Keratinocyte (primary cell): Measurements from ENCODE around the gene CLHC1. TPM values are rescaled to one million over a fixed set of nuclear protein-coding genes. Genes with fewer than 3 reads are reported as not detected.

Experiments used
- DNase-seq: peaks from one replicate; pipeline ENCODE4 v3.0.0-alpha.2; 2011; ENCODE audit warnings: low read depth, missing footprints, low spot score
- FAIRE-seq: peaks from 2 replicates; lab custom pipeline; 2011; peaks lifted over from hg19 to GRCh38; lab: Jason Lieb, UNC
- H2AFZ ChIP-seq: 2 replicates; pipeline ENCODE4 v1.6.0; 2012; ENCODE audit warnings: low read length, control low read depth, inconsistent platforms; ENCODE audit not compliant: control insufficient read depth
- H3K27ac ChIP-seq: 2 replicates; pipeline ENCODE4 v1.5.1; 2011; ENCODE audit warnings: low read length; ENCODE audit not compliant: control insufficient read depth, insufficient read depth
- H3K27me3 ChIP-seq: 3 replicates; pipeline ENCODE4 v1.6.0; 2011; ENCODE audit warnings: low read length; ENCODE audit not compliant: control insufficient read depth, insufficient read depth; ENCODE audit errors: extremely low read depth
- H3K36me3 ChIP-seq, 2 experiments: 2 replicates in 1 of 2; 3 replicates in 1 of 2; pipeline ENCODE4 v1.5.1; 2011; ENCODE audit warnings: low read length in 2 of 2, mild to moderate bottlenecking in 1 of 2; ENCODE audit not compliant: control insufficient read depth in 2 of 2, insufficient read depth in 2 of 2; ENCODE audit errors: extremely low read depth in 1 of 2
- H3K4me1 ChIP-seq: 3 replicates; pipeline ENCODE4 v1.5.1; 2011; ENCODE audit warnings: low read length; ENCODE audit not compliant: control insufficient read depth, insufficient read depth; ENCODE audit errors: extremely low read depth
- H3K4me2 ChIP-seq: 3 replicates; pipeline ENCODE4 v1.6.0; 2011; ENCODE audit warnings: low read depth, low read length; ENCODE audit not compliant: control insufficient read depth, insufficient read depth; ENCODE audit errors: extremely low read depth
- H3K4me3 ChIP-seq, 3 experiments: fragments of 200-600 bp in 1 of 3; sonication (generic) in 1 of 3; 2 replicates in 2 of 3; 3 replicates in 1 of 3; pipeline ENCODE4 v1.5.1; 2011 to 2016; ENCODE audit warnings: low read length in 3 of 3, mild to moderate bottlenecking in 3 of 3, control low read depth in 2 of 3, inconsistent platforms in 1 of 3, low read depth in 1 of 3, mixed read lengths in 1 of 3, mixed run types in 1 of 3, moderate library complexity in 1 of 3; ENCODE audit not compliant: control insufficient read depth in 2 of 3, insufficient read depth in 2 of 3; ENCODE audit errors: extremely low read depth in 1 of 3
- H3K79me2 ChIP-seq: 2 replicates; pipeline ENCODE4 v1.6.0; 2012; ENCODE audit warnings: low read length; ENCODE audit not compliant: control insufficient read depth, insufficient read depth
- H3K9ac ChIP-seq: 3 replicates; pipeline ENCODE4 v1.6.0; 2011; ENCODE audit warnings: low read length; ENCODE audit not compliant: control insufficient read depth, insufficient read depth; ENCODE audit errors: extremely low read depth
- H3K9me1 ChIP-seq: 3 replicates; pipeline ENCODE4 v1.6.0; 2011; ENCODE audit warnings: low read length; ENCODE audit not compliant: control insufficient read depth, insufficient read depth; ENCODE audit errors: extremely low read depth
- H3K9me3 ChIP-seq: 2 replicates; pipeline ENCODE4 v1.5.1; 2012; ENCODE audit warnings: low read depth, low read length; ENCODE audit not compliant: control insufficient read depth
- H4K20me1 ChIP-seq: 3 replicates; pipeline ENCODE4 v1.6.0; 2011; ENCODE audit warnings: low read length; ENCODE audit not compliant: control insufficient read depth, insufficient read depth; ENCODE audit errors: extremely low read depth
- EZH2 ChIP-seq: IDR thresholded peaks from one replicate; pipeline ENCODE4 v1.6.1; 2012; ENCODE audit warnings: inconsistent platforms, mild to moderate bottlenecking, low read length, moderate library complexity
- dilution Hi-C: fragments of 300-500 bp; cut with MboI; formaldehyde crosslinking; loops from one replicate; pipeline ENCODE4 v1.7.0; 2020; ENCODE audit warnings: low sequenced_read_pairs; ENCODE audit not compliant: extremely low pct_ligation_motif_present
- polyA plus RNA-seq, 5 experiments: library from polyadenylated mRNA; depleted of rRNA in 3 of 5; stranded (reverse) in 3 of 5; stranded (forward) in 1 of 5; unstranded in 1 of 5; fragments of >200 nt; gene quantifications; 1 replicate in 1 of 5; 2 replicates in 3 of 5; 3 replicates in 1 of 5; pipeline versions ENCODE4 v1.2.1 to v1.2.3, GENCODE V29; 2011 to 2012; ENCODE audit warnings: missing spikeins in 2 of 5, low read depth in 1 of 5, low replicate concordance in 1 of 5
- TF ChIP-seq, protein P1 (sequence below), 3 experiments: IDR thresholded peaks in 1 of 3; conservative IDR thresholded peaks in 1 of 3; optimal IDR thresholded peaks in 1 of 3; 2 replicates in 2 of 3; 3 replicates in 1 of 3; pipeline versions ENCODE3 to v1.5.1; 2011; ENCODE audit warnings: low read length in 3 of 3, mild to moderate bottlenecking in 3 of 3, moderate library complexity in 2 of 3, control low read depth in 1 of 3, inconsistent platforms in 1 of 3; ENCODE audit not compliant: insufficient read depth in 2 of 3; ENCODE audit errors: extremely low read depth in 1 of 3

Gene CLHC1
- polyA plus RNA-seq, 1 donor (not counting 4 experiments of a cell fraction or from before 2014, with no cell fraction given) = 15.2 TPM

DNA sequence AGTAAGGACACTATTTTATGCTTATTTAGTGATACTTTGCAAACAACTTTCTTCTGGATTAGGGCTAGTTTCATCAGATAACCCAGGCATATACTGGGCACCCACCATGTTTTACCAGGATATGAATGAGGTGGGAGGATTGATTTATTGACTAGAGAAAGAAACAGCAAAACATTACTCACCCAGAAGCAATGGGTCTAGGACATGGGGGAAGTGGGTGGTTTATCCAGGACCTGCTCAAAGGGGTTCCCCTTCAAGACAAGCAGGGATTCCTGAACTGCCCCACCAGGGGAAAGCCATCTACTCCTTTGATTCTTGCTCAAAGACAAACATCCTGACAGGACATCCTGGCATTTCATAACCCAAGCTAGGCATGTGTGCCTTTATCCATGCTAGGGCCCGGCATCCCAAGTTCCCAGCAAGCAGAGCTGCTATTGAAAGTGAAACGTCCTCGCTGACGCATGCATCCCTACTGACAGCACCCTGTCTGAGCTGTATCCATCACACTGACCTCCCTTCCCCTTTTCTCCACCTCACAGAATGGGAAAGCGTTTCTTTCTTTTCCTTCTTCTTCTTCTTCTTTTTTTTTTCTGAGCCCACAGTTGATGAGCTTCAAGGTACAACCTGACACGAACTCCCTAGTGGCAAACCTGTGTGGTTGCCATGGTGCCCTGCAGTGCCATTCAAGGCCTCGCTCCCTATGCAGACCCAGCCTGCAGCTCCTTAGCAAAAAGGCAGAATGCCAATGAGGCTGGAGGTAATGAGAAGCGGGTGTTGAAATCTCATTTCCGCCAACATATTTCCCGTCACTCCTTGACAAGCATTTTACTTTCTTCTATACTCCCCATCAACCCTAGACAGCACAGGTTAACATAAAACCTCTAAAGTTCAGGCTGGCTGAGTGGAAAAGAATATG is 70.5 kb downstream of the CLHC1 start:
- no peak for FAIRE-seq

DNA sequence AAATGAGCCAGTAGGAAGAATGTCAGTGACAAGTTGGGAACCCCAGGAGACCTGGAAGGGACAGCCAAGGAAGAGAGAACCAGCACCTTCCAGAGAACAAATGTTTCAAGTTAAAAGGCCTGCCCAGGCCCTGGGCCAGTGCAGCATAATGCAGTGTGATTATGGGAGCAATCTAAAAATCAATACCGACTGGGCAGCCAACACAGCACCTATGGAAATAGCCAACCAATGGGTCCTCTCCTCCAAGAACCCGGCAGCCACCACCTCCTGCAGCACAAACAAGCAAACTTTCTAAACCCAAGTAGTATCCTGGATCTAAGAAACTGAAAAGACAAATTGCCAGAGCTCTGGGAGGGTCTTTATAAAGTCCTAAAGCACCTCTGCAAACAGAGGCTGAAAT is 71.7 kb downstream of the CLHC1 start:
- Histone ChIP-seq H3K9ac (no peak overlapping the region), H4K20me1 (no peaks in the 10 kb centered on the region), H3K79me2 (no peaks in the 10 kb centered on the region), H3K27me3 (no peaks in the 10 kb centered on the region), H3K9me1 (no peaks in the 10 kb centered on the region), H3K4me3 (no peak overlapping the region), H2AFZ (no peak overlapping the region), H3K9me3 (no peaks in the 10 kb centered on the region), H3K36me3 (no peaks in the 10 kb centered on the region), H3K4me1 (peaks cover 33% of the 10 kb centered on the region), H3K27ac (no peak overlapping the region), H3K4me2 (no peak overlapping the region)
- no peak for TF ChIP-seq EZH2
- TF ChIP-seq, protein P1, sequence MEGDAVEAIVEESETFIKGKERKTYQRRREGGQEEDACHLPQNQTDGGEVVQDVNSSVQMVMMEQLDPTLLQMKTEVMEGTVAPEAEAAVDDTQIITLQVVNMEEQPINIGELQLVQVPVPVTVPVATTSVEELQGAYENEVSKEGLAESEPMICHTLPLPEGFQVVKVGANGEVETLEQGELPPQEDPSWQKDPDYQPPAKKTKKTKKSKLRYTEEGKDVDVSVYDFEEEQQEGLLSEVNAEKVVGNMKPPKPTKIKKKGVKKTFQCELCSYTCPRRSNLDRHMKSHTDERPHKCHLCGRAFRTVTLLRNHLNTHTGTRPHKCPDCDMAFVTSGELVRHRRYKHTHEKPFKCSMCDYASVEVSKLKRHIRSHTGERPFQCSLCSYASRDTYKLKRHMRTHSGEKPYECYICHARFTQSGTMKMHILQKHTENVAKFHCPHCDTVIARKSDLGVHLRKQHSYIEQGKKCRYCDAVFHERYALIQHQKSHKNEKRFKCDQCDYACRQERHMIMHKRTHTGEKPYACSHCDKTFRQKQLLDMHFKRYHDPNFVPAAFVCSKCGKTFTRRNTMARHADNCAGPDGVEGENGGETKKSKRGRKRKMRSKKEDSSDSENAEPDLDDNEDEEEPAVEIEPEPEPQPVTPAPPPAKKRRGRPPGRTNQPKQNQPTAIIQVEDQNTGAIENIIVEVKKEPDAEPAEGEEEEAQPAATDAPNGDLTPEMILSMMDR (optimal IDR thresholded peaks at IDR 0.05 in 1 of 3, IDR thresholded peaks at IDR 0.05 in 1 of 3, conservative IDR thresholded peaks at IDR 0.05 in 1 of 3; ENCODE audit: extremely low read depth in 1 of 3, insufficient read depth in 2 of 3, low read length in 3 of 3) = no peak
- dilution Hi-C loops = loop anchor here (25.0 kb wide), 1 partner anchor 123 kb away; no protein-coding TSS in a partner anchor
- FAIRE-seq (no peak), DNase-seq (no peak)

More for the DNA sequence above, 70.5 kb downstream of the CLHC1 start:
- no peak overlapping the region for H3K4me3 ChIP-seq
- H3K9ac ChIP-seq = no peak overlapping the region
- no peak overlapping the region for H3K27ac ChIP-seq
- H3K4me2 ChIP-seq = no peak overlapping the region
- H3K4me1 ChIP-seq = peaks cover 29% of the 10 kb centered on the region
- no peaks in the 10 kb centered on the region for H3K36me3 ChIP-seq
- no peaks in the 10 kb centered on the region for H3K79me2 ChIP-seq
- no peaks in the 10 kb centered on the region for H3K9me3 ChIP-seq
- H3K27me3 ChIP-seq = no peaks in the 10 kb centered on the region
- no peaks in the 10 kb centered on the region for H4K20me1 ChIP-seq
- DNase-seq = no peak
- no peak for TF ChIP-seq EZH2
- TF ChIP-seq, protein P1 (optimal IDR thresholded peaks at IDR 0.05 in 1 of 3, IDR thresholded peaks at IDR 0.05 in 1 of 3, conservative IDR thresholded peaks at IDR 0.05 in 1 of 3; ENCODE audit: extremely low read depth in 1 of 3, insufficient read depth in 2 of 3, low read length in 3 of 3) = no peak
- no peak overlapping the region for H2AFZ ChIP-seq
- dilution Hi-C loops = loop anchor here (25.0 kb wide), 1 partner anchor 124 kb away; no protein-coding TSS in a partner anchor
- no peaks in the 10 kb centered on the region for H3K9me1 ChIP-seq
